Measurements from ENCODE around the gene BICDL1.
"Not testable (repeated sequence)": the region's sequence is repeated elsewhere in the genome, so short reads cannot be mapped to it uniquely, and the experiment has no call there.

The BICDL1 gene

DNA sequence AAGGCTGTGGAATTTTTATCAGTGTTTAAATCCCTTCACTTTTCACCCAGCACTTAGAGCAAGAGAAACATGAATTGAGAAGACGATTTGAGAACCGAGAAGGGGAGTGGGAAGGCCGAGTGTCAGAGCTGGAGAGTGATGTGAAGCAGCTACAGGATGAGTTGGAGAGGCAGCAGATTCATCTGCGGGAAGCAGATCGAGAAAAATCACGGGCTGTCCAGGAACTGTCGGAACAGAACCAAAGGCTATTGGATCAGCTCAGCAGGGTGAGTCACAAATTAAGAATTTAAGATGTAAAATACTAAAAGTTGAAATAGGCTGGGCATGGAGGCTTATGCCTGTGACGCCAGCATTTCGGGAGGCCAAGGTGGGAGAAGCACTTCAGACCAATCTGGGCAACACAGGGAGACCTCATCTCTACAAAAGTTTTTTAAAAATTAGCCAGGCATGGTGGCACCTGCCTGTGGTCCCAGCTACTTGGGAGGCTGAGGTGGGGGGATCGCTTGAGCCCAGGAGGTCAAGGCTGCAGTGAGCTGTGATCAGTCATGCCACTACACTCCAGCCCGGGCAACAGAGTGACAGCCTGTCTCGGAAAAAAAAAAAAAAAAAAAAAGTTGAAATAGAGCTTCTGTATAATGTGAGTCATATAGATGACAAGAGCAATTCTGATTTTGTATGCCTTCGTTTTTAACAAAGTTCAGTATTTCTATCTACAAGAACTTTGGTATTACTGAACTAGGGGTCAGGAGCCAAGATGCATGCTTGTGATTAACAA, 9.6 kb downstream of the BICDL1 start:
- in situ Hi-C loops (cut with HindIII; ENCODE audit: low sequenced_read_pairs), result no loop called here

DNA sequence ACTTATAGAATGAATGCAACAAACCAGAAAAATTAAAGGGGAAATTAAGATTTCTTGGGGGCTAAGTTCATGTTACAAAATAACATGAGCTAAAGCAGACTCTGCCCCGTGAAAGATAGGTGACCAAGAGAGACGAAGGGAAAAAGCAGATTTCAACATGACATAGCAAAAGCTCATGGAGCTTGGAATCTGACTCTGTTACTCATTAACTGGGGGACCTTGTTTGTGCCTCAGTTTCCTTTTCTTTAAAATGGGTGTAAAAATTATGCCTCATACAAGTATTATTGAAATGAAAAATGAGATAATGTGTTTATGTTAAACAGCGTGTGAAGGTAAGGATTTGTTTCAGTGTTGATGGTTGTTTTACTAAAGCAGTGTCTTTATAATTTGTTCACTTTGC, 11.5 kb downstream of the BICDL1 start:
- in situ Hi-C loops (cut with HindIII; ENCODE audit: low sequenced_read_pairs), result no loop called here

DNA sequence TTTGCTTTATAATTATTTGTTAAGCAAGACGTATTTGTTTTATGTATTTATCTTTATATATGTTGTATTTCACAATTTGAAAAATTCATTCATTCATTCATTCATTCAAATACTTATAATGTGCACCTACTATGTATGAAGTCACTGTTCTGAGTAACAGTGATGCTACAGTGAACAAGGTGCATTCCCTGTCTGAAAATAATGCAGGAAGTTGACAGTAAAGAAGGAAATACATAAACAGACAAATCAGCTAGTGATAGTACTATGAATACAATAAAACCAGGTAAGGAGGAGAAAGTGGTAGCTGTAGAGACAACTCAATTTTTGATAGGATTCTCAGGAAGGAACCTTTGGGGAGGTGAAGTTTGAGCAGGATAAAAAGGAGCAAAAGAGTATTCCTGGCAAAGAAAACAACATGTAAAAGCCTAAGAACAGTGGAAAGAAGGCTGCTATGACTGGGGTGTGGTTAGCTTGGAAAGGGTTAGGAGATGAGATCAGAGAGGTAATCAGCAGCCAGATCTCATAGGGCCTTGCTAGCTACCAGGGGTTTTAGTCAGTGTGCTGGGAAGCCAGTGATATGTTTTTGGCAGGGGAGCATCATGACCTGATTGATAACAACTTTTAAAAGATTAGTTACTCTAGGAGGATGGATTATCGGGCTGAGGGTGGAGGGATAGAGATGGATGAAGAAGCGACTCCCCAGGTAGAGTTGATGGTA, 17.4 kb downstream of the BICDL1 start:
- in situ Hi-C loops (cut with HindIII; ENCODE audit: low sequenced_read_pairs), result no loop called here

DNA sequence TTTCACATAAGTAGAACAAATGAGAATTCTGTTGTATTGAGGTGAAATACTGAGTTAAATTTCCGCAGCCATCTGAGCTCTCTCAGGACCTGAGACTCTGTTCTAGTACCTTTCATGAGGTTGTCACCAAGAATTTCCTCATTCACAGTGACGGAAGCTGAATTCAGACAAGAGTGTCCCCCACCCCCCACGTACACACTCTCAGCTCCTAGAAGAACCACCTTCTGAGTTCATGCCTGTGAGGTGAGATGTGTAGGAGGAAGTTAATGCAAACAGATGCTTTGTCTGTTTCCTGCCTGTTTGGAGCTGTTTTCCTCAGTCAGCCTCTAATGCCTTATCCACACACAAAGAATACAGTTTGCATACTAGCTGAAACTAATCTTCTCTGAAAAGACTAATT, 18.2 kb downstream of the BICDL1 start:
- in situ Hi-C loops (cut with HindIII; ENCODE audit: low sequenced_read_pairs), result no loop called here

DNA sequence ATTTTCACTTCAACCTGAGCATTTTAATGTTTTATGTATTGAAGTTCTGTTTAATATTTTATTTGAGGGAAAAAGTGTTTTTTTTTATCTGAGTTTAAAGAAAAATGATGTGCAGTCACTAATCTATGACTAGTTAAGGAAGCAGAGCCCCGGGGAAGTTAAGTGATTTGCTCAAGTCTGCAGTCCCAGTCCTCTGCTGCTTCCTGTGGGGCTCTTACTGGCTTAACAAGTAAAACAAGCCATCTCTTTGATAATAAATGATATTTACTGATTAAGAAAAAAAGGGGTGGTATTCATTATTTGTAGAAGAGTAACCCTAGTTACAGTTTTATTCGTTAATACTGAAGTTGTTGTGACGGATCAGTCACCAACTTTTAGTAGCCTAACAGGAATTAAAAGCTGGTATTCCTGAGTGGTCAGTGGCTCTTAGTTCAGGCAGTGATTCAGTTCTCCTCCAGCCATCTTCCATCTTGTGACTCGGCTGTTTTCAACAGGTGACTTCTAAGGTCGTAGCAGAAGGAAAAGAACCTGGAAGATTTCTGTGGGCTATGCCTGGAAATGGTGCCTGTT, 21.7 kb downstream of the BICDL1 start:
- in situ Hi-C loops (cut with HindIII; ENCODE audit: low sequenced_read_pairs), result no loop called here

DNA sequence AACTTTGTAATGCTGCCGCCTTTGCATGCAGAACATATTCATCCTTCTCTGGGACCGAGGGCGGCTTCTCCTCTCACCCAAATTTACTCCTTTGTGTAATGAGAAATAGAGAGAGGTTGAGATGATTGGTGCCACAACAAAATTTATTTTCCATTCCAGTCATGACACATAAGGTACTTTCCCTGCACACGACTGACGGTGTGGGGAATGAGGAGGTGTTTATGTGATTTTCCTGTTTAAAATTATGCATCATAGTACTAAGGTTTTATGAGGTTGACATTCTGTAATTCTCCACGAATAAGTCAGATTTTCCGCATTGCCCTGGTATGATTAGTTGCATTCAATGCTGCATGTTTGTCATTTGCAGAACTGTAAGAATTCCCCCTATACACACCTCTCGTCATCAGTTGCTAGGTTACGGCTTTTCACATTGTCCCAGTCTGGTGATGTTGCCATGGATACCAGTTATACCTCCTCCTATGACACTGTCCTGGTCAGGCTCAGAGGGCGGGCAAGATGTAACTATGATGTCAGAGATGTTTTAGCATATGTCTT, 23.1 kb downstream of the BICDL1 start:
- in situ Hi-C loops (cut with HindIII; ENCODE audit: low sequenced_read_pairs), result no loop called here

DNA sequence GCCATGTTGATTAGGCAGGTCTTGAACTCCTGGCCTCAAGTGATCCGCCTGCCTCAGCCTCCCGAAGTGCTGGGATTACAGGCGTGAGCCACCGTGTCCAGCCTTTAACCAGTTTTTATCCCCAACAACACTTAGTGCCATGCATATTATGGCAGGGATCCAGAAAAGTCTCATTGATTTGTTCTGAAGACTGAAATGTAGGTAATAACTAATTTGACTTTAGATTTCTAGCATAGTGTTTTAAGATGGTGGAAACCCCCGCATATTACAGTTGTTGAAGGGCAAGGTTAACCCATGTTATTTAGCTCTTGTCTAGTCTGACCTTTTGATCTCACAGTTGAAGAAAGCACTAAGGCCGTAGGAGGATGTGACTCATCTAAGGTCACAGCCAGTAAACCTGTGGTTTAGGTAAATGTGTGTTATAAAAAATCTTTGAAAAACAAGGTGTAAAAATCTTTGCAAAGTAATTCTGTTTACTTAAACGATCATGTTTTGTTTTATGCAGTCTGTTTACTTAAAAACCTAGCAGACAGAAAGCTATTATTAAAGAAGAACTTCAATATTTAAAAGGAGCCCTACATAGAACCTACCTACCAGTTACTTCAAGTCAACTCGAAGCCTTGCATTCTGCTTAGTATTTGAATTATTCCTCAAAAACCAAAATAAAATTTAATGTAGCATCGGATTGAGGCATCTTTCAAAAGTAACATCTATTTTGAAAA, 24.8 kb downstream of the BICDL1 start:
- in situ Hi-C loops (cut with HindIII; ENCODE audit: low sequenced_read_pairs), result no loop called here

DNA sequence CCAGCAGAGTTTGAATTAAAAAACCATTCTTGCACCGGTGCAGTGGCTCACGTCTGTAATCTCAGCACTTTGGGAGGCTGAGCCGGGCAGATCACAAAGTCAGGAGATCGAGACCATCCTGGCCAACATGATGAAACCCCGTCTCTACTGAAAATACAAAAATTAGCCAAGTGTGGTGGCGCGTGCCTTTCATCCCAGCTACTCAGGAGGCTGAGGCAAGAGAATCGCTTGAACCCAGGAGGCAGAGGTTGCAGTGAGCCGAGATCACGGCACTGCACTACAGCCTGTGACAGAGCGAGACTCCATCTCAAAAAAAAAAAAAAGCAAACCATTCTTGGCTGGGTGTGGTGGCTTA, 25.3 kb downstream of the BICDL1 start:
- in situ Hi-C loops (cut with HindIII; ENCODE audit: low sequenced_read_pairs), result not testable (repeated sequence)

DNA sequence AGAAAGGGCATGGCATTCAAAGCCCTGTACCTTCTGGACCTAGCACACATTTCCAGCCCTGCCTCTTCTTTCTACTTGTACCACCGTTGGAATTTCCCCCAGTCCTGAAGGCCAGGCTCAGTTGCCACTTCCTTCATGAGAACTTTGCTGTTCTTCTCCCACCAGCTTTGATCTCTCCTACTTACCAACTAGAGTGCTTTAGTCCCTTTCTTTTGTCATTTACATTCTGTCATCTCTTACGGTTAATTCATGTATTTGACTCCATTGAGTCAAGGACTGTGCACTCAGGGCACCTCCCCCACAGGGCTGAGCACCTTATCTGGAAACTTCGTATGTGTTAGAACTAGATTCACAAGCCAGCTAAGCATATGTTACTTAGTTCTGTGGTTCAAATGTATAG, 26.3 kb downstream of the BICDL1 start:
- in situ Hi-C loops (cut with HindIII; ENCODE audit: low sequenced_read_pairs), result loop anchor here (5.0 kb wide), 1 partner anchor 43 kb away; no protein-coding TSS in a partner anchor

DNA sequence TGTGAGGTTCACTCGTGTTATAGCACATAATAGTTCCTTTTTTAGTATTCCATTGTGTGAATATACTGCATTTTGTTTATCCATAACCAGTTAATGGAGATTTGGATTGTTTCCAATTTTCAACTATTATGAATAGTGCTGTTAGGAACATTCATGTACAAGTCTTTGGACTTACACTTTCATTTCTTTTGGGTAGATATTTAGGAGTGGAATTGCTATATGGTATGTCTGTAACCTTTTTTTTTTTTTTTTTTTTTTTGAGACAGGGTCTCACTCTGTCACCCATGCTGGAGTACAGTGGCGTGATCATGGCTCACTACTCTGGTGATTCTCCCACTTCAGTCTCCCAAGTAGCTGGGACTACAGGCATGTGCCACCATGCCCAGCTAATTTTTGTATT, 27.2 kb downstream of the BICDL1 start:
- in situ Hi-C loops (cut with HindIII; ENCODE audit: low sequenced_read_pairs), result loop anchor here (5.0 kb wide), 1 partner anchor 44 kb away; no protein-coding TSS in a partner anchor

DNA sequence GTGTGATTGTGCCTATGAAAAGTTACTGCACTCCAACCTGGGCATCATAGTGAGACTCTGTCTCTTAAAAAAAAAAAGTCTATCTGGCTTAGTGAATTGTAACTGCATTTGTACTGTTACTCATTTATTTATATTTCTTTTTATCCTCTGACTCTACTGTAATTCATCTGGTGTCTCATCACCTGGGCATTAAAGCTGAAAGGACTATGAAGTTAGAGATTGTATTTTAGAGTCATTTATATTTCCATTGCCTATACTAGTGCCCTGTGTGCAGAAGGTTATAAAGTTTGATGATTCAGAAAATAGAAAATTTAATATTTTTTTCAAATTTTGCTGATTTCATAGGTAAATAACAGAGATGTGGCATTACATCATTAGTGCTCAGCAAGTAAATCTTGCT, 30.2 kb downstream of the BICDL1 start:
- in situ Hi-C loops (cut with HindIII; ENCODE audit: low sequenced_read_pairs), result loop anchor here (5.0 kb wide), 1 partner anchor 47 kb away; no protein-coding TSS in a partner anchor

DNA sequence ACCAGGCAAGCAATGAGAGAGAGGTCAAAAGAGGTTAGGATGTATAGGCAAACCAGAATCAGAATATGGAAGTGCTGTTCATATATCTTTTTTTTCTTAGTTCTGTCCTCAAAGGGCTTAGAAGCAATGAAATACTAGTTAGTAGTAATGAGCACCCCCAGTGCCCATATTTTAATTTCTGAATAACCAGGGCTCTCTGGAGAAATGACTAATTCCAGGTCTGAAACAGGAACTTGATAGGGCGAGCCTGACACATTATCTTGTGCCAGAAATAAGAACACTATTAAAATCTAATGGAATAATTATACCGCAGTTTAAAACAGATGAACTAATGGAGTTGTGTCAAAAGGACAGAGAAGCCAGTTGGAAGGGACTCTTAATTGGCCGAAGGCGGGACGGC, 30.9 kb downstream of the BICDL1 start:
- in situ Hi-C loops (cut with HindIII; ENCODE audit: low sequenced_read_pairs), result loop anchor here (5.0 kb wide), 1 partner anchor 48 kb away; no protein-coding TSS in a partner anchor

DNA sequence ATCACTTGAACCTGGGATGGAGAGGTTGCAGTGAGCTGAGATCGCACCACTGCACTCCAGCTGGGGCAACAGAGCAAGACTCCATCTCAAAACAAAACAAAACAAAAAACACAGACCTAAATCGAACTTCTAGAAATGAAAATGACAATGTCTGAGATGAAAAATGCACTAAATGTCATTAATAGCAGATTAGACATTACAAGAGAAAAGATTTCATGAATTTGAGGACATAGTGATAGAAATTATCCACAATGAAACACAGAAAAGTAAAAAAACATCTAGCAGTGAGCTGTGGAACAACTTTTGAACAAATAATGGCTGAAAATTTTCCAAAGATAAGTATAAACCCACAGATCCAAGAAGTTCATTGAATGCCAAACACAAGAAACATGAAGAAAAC, 35.2 kb downstream of the BICDL1 start:
- in situ Hi-C loops (cut with HindIII; ENCODE audit: low sequenced_read_pairs), result no loop called here

DNA sequence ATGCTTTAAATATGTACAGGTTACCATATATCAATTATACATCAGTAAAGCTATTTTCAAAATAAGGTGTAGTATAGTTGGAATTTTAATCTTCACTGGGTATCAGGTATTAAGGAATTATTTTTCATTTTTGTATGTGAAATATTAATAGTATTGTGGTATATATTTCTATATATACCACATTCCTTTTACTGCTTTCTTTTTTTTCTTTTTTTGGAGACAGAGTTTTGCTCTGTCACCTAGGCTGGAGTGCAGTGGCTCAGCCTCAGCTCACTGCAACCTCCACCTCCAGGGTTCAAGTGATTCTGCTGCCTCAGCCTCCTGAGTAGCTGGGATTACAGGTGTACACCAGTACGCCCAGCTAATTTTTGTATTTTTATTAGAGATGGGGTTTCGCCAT, 36.6 kb downstream of the BICDL1 start:
- in situ Hi-C loops (cut with HindIII; ENCODE audit: low sequenced_read_pairs), result no loop called here

DNA sequence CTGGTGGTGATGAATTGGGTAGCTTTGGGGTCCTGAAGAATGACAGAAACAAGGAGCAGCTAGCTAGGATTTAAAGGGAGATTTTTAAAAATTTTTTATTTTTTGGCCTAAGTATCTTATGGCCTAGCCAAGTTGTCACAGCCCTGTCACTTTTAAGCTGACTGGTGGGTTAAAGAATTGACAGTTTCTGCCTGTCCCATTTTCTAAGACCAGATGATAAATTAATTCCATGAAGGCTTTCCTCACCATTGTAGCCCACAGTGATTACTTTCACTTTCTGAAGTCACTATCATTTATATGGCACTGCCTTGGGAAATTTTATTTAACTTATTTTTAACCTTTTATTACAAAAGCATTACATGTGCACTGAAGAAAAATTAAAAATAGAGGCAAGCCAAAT, 43.2 kb downstream of the BICDL1 start:
- in situ Hi-C loops (cut with HindIII; ENCODE audit: low sequenced_read_pairs), result no loop called here

DNA sequence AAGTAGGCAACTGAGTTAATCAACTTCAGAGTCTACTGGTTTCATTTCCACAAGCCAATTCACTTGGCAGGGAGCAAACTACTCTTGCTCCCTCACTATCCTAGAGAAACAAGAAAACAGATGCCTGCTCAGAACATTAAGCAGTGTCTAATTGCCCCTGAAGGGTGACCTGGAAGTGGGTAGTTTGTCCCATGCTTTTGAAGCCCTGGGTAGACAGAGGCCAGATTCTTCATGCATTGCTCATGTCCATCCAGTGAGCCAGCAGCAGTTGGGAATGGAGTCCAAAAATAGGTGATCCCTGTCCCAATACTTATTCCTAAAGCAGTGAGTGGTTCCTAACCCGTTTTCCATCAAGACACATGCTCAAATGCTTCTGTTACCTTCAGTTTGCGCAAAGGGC, 48.8 kb downstream of the BICDL1 start:
- in situ Hi-C loops (cut with HindIII; ENCODE audit: low sequenced_read_pairs), result no loop called here

DNA sequence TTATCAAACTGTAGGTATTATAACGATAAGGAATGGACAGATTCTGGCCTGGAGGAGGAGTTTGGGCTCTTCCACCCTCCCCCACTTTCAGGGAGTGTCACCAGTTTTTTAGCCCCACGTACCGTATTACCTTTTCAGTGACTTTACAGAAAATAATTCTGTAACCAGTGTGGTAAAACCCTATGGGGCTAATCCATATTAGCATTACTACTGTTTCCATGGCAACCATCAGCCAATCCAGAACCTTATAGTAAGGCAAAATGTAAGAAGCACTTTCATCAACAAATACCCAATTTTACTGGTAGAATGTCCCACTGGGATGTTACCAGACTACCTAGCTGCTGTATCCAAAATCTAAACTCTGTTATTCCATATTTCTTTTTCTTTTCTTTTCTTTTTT, 50.7 kb downstream of the BICDL1 start:
- in situ Hi-C loops (cut with HindIII; ENCODE audit: low sequenced_read_pairs), result loop anchor here (10.0 kb wide), 1 partner anchor 75 kb away; the partner anchor contains the start of gene RAB35

DNA sequence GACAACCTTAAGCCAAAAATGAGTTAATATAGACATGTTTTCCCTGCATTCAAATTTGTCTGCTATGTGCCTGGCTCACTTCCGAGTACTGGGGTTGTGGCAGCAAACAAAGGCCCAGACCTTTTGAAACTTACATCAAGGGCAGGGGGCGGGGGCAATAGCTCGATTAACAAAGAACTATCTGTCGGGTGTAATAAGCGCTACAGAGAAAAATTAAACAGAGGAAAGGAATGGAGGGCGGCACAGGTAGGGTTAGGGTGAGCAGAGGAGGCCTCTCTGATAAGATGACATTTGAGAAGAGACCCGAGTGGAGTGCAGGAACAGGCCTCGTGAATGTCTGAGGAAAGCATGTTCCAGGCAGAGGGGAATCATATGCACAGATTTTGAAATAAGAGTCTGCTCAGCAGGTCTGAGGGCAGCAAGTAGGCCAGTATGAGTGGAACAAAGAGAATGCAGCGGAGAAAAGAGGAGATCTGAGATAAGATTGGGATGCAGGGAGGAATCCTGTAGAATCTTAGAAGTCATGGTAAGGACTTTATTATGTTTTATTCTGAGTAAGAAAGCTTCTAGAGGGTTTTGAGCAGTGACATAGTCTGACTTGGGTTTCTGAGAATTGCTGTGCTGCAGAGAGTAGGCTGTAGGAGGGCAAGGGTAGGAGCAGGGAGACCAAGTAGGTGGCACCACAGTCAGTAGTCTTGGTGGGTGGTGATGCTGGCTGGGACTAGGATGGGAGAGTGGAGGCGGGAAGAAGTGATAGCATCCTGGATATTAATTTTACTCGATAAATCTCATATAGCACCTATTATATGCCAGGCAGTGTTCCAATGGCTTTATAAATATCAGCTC, 52.6 kb downstream of the BICDL1 start:
- in situ Hi-C loops (cut with HindIII; ENCODE audit: low sequenced_read_pairs), result loop anchor here (10.0 kb wide), 1 partner anchor 73 kb away; the partner anchor contains the start of gene RAB35

DNA sequence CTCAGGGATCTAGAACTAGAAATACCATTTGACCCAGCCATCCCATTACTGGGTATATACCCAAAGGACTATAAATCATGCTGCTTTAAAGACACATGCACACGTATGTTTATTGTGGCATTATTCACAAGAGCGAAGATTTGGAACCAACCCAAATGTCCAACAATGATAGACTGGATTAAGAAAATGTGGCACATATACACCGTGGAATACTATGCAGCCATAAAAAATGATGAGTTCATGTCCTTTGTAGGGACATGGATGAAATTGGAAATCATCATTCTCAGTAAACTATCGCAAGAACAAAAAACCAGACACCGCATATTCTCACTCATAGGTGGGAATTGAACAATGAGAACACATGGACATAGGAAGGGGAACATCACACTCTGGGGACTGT, 56.3 kb downstream of the BICDL1 start:
- in situ Hi-C loops (cut with HindIII; ENCODE audit: low sequenced_read_pairs), result loop anchor here (10.0 kb wide), 1 partner anchor 69 kb away; the partner anchor contains the start of gene RAB35

DNA sequence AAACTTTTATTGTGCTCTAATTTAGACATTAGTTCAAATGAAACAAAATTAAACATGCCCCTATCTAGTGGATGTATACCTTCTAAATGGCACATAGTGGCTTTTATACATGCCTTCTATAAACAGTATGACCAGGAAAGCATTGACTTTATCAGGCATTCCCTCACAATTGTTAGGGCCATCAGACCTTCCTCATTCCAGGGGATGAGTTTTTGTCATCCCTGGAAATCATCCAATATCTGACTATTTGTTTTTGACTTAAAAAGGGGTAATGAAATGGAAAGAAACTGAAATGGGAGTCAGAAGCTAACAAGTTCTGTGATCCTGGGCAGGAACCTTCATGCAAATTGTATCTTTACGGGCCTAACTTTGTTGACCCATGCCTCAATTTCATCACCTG, 58.0 kb downstream of the BICDL1 start:
- in situ Hi-C loops (cut with HindIII; ENCODE audit: low sequenced_read_pairs), result loop anchor here (10.0 kb wide), 1 partner anchor 68 kb away; the partner anchor contains the start of gene RAB35
